NOMO-1 (cell line): ENCODE results near the gene PRRC2B.
"Not testable (repeated sequence)": the region's sequence is repeated elsewhere in the genome, so short reads cannot be mapped to it uniquely, and the experiment has no call there.

ENCODE experiments used
- DNase-seq, 2 experiments: peaks; one replicate each; lab custom pipeline; 2025; ENCODE audit not compliant: unreplicated experiment in 2 of 2; lab: John Stamatoyannopoulos, UW

PRRC2B gene

DNA sequence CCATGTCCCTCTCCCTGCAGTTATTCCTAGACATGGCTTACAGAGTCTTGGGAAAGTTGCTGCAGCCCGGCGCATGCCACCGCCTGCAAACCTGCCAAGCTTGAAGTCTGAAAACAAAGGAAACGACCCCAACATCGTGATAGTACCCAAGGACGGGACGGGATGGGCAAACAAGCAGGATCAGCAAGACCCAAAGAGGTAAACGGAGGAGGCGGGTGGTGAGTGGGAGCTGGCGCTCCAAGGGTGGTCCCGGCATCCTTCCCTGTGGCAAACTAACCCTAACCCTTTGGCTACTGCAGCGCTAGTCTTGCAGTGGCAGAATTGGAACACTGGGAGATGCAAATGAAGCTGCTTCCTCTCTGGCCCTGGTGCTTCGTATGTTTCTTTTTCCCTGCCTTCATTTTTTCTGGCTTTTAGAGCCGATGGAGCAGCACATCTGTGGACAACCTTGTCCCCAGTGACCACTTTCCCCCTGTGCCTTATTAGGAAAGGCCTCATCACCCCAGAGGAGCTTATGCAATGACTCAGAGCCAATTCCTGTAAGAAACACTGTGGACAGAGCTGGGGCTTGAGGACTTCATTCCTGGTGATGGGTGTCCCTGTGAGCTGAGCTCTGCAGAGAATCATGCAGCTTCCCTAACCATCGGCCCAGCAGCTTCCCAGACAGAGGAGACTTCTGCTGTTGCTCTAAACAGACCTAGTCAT is 38.9 kb downstream of the PRRC2B start:
- DNase-seq: no peak

DNA sequence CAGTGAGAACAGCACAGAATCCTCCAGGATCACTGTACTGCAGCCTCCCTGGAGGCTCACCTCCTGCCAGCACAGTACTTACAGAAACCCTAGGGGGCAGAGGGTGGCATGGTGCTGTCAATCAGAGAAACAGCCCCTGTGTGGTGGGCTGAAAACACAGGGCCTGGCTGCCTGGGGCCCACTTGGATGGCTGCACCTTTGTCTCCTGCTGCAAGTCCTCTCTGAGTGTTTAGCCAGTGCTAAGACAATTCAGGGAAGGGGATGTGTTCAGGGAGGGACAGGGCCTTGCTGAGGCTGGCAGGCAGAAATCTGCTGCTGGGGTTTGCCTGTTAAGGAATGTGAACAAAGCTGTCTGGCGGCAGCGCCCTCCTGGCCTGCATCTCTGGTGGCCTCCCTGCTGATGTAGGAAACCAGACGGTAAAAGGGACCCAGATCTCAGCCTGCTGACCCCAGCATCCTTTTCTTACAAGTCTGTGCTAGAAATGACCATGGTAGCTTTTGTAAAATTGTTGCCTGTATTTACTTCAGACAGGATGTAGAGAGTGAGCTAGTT is 39.5 kb downstream of the PRRC2B start:
- no peak for DNase-seq

DNA sequence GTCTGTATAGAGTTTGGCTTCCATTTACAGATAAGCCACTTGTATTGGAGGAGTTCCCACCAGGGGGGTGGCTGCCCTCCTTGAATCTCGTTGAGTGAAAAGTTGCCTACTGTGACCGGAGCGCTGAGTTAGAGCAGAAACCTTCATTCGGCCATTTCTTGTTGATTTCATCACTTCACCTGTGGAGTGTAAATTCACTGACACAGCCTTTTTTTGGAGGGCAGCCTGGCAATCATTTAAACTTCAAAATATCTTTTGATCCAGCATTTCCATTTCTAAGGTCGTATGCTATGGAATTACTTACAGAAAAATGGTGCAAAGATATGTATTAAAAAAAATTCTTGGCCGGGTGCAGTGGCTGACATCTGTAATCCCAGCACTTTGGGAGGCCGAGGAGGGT is 40.8 kb downstream of the PRRC2B start:
- DNase-seq: no peak

DNA sequence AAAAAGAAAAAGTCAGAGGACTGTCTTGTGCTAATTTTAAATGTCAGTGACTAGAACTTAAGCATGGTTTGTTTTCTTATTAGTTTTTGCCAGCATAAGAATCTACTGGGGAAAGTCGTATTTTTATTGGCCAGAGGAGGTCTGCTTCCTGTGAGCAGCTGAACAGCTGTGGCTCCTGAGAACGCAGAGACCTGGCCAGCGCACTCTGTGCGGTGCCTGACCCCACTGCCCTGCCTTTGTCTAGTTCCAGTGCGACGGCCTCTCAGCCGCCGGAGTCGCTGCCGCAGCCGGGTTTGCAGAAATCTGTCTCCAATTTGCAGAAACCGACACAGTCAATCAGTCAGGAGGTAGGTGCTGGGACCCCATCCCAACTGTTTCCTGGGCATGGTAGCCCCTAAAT is 42.5 kb downstream of the PRRC2B start:
- no peak for DNase-seq

DNA sequence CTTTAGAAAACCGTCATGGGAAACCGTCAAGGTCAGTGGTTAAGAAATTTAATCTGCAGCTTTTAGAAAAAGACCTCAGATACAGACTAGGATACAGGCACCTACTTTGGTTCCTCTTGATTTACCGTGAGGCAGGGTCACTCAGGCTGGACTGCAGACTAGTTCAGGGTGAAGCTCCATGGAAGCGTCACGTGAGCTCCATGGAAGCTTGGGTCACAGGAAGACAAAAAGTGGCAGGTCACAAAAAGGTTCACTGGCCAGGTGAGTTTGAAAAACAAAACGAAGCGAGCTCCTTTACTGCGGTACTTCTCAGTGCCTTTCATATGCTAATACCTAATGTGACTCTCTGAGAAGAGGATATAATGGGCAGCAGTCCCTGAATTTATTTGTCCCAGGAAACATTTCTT is 43.0 kb downstream of the PRRC2B start:
- DNase-seq: no peak

DNA sequence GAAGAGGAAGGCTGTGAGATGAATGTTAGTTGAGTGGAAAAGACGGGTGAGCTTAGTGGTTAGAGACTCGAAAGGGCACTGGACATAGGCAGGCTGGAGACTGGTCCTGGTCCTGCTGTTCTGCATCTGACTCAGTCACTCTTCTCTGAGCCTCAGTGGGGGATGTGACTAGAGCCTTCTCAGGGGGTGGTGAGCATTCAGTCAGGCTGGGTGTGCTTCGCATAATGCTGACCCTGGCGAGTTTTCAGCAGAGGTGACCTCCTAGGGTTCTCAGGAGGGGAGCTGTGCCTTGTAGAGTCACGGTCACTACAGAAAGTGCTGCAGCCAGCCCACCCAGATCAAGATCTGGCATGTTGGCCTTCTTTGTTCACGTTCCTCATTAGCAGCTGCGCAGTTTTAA is 44.3 kb downstream of the PRRC2B start:
- DNase-seq: no peak

DNA sequence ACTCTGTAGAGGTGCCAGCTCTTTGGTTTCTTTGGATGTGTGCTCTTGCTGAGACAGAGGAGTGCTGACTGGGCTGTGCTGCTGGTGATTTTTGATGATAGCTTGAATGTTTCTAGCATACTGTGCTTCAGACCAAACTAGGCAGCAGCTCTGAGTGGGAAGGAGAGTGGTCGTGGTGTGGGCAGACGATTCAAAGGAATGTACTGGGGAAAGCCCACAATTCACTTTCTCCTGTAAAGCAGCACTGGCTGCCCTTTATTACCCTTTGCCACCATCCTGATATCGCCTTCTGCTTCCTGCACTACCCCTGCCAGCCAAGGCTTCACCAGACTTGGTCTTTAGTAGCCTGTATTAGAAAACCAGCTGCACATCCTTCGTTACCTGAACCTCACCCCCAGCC is 45.3 kb downstream of the PRRC2B start:
- no peak for DNase-seq

DNA sequence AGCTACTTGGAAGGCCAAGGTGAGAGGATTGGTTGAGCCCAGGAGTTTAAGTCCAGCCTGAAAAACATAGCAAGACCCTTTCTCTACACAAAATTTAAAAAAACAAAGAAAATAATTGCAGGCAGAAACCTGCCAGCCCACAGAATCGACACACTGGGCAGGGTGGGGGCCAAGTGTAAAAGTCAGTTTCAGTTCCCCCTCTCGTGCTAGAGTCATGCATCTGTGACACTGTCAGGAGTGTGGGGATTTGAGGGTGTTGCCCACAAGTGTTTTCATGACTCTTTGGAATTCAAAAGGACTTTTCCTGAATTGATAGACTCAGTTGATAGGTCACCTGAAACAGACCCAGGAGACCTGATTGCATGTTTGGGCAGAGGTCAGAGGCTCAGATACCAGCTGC is 47.6 kb downstream of the PRRC2B start:
- peak; percentile 37 to 46 for DNase-seq

DNA sequence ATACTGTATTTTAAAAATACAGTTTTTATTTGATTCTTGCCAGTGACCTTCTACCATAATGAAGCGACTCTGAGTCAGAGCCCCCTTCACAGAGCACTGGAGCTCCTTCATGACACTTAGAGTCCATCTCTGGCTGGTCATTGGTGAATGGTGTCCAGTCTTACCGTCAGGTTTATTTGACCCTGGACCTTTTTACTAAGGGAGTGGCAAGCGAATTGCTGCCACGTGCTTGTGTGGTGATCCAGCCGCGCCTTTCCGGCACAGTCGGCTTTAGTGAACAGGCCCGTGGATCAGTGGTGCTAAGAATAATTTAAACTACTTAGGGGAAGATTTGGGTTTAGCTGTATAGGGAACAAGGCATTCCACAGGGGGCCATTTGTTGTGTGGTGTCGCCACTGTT is 48.5 kb downstream of the PRRC2B start:
- DNase-seq: no peak

DNA sequence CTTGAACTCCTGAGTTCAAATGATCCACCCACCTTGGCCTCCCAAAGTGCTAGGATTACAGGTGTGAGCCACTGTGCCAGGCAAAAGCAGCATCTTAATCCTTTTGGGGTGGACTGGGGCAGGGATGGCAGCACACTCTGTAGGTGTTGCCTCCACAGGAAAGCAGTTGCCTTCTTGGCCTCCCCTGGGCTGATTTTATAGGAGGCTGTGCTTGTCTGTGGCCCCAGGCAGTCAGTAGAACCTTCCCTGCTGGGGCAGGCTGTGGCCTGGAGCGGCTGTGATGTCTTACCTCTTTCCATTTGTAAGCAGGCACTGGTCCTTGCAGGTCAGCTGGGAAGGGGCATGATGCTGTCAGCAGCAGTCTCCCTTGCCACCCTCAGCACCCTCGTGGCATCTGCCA is 49.8 kb downstream of the PRRC2B start:
- no peak for DNase-seq

DNA sequence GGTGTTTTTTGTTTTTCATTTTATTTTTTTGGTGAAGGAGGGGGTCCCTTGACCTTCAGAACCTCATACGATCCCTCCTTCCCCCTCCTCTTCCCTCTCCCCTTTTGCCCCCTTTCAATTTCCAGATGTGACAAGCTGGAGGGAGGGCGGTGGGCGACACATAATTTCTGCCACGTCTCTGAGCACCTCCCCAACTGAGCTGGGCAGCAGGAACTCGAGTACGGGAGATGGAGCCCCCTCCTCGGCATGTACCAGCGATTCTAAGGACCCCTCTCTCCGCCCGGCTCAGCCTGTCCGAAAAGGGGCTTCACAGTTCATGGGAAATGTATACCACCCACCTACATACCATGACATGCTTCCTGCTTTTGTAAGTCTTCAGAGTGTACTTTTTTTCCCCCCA is 52.4 kb downstream of the PRRC2B start:
- no peak for DNase-seq

DNA sequence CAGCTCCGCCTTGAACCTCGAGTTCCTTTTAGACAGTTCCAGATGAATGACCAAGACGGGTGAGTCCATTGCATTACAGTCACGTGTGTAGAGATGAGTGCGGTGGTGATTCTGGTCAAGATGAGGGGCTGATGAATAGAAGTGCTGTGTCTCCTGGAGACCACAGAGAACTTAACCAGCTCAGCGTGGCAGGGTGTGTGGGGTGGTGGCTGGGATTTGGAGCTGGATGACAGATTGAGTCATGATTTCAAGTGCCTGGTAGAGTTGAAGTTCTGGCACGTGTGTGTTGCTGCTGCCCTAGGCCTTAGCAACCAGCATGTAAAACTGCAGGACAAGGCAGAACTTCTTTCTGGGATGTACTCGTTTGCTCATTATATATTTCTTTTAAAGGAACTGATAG is 53.3 kb downstream of the PRRC2B start:
- DNase-seq: no peak

DNA sequence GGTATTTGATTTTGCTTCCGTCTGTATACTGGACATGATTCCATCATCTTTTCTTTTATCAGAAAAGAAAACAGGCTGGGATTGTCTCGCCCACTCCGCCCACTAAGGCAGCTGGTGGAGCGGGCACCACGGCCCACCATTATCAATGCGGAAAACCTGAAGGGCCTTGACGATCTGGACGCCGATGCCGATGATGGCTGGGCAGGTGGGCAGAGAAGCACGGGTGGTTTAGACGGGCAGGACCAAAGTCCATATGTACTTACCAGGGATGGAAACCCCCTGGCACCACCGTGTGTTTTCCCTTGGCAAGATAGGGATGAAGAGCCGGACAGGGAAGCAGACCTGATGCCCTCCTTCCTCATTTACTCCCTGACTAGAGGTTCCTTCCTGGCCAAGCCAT is 53.7 kb downstream of the PRRC2B start:
- no peak for DNase-seq

DNA sequence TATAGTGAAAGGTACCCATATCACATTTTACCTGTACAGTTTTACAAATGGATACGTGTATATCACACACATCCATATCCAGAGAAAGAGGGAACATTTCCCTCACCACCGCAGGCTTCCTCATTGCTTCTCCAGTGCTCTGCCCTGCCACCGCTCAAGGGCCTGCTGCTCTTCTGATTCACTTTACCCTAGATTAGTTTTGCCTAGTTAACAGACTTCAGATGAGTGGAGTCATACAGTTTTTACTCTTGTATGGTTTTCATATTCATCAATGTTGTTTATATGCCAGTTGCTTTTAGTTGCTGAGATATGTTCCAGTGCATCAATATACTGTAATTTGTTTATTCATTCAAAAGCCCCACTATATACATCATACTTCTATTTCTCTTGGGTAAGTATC is 54.9 kb downstream of the PRRC2B start:
- DNase-seq: no peak

DNA sequence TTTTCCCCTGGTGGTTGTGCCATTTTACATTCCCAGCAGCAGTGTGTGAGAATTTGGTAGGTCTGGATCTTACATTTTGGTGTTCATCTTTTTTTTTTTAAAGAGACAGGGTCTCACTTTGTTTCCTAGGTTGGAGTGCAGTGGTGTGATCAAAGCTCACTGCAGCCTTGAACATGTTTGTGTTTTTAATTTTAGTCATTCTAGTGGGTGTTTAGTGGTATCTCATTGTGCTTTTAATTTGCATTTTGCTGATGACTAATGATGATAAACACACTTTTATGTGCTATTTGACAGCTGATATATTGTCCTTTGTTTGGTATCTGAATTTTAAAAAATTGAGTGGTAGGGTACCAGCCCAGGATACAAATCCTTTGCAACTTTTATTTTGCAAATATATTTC is 55.4 kb downstream of the PRRC2B start:
- DNase-seq: no peak

DNA sequence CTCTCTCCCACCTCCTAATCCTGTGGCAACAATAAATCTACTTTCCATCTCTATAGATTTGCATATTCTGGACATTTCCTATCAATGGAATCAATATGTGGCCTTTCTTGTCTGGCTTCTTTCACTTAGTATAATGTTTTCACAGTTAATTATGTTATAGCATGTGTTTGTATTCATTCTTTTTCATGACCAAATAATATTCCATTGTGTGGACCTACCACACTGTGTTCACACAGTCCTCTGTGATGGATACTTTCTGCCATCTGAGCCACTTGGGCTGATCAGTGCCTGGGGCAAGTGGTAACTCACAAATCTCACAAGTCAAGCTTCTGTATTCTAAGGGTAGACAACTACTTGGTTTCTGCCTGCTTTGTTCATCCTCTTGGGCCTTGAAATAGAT is 60.1 kb downstream of the PRRC2B start:
- DNase-seq: no peak

DNA sequence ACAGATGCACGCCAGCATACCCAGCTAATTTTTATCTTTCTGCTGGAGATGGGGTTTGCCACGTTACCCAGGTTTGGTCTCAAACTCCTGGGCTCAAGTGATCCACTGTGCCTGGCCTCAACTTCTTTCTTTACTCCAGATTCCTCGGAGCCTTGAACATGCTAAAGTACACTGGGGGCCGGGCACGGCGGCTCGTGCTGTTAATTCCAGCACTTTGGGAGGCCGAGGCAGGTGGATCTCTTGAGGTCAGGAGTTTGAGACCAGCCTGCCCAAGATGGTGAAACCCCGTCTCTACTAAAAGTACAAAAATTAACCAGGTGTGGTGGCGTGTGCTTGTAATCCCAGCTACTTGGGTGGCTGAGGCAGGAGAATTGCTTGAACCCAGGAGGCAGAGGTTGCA is 61.8 kb downstream of the PRRC2B start:
- not testable (repeated sequence) for DNase-seq

DNA sequence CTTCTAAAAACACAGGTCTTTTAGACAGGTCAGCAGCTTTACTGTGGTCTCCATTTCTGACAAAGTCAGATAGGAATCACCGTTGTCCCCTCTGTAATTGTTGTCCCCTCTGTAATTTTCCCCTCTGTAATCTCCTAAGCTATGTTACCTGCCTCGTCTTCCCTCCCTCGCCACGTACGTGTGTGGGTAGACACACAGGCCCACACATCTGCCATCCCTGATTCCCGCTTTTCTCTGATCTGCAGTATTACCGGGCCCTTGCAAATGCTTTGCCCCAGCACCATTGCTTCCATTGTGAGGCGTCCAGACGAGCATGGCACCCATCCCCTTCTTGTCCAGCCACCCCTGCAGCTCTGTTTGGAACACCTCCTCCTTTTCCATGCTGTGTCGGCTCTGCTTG is 63.9 kb downstream of the PRRC2B start:
- no peak for DNase-seq

DNA sequence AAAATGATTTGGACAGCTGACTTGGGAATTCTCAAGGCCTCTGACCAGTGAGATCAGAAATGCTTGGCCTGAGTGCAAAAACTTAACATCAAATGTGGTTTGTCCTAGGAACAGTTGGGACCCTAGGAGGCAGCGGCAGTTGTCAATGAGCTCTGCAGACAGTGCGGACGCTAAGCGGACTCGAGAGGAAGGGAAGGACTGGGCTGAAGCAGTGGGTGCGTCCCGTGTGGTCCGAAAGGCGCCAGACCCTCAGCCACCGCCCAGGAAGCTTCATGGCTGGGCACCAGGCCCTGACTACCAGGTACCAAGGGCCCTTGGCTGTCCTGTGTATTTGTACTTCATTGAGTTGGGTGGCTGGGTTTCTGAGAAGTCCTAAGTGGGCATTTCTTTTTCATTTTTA is 65.2 kb downstream of the PRRC2B start:
- no peak for DNase-seq

DNA sequence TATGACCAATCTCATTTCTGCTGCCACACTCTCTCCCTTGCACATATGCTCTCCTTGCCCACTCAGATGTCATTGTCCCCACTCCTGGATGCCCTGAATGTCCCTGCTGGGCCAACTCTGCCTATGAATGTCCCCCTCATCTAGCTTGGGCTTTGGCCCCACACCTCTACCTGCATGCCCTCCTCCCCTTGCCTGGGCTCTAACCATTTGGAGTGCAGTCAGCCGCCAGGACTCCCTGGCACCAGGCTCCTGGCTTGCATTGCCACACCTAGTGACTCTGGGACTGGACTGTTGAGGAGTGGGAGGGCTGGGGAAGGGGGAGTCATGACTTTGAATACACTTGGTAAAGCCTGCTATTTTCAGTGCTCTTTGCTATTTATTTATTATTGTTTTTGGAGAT is 67.3 kb downstream of the PRRC2B start:
- no peak for DNase-seq

DNA sequence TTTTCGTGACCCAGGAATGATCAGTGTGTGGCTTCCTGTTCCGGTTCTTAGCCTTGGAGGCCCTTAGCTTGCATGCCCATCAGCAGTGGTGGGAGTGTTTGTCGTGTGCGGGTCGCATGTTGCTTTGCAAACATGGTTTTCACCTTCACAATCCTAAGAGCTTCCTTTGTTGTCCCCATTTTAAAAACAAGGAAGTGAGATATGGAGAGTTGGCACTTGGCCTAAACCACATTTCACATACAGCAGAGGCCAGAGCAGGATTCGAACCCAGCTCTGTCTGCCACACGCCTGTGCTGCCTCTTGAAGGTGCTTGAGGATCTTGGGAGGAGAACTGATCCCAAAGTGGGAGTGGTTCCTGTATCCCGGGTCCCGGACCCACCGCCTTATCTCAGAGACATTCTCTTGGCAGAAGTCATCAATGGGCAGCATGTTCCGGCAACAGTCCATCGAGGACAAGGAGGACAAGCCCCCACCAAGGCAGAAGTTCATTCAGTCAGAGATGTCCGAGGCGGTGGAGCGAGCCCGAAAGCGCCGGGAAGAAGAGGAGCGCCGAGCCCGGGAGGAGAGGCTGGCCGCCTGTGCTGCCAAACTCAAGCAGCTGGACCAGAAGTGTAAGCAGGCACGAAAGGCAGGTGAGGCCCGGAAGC is 70.6 kb downstream of the PRRC2B start:
- DNase-seq: no peak

DNA sequence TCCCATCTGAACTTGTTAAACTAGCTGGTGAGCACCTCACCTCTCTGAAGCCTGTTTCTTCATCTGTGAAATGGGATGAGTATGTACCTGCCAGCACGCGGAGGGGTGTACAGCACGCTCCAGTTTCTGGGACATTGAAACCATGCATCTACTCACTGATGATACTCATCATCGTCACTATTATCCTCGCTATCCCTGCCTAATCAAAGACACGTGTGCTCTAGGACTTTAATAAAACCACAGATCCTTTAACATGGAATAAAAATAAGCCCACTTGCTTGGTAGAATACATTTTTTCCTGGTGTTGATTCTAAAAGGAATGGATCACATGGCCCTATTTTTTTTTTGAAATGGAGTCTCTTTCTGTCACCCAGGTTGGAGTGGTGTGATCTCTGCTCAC is 71.5 kb downstream of the PRRC2B start:
- no peak for DNase-seq
